Measurements from ENCODE around the gene TTC12. TPM values are rescaled to one million over a fixed set of nuclear protein-coding genes. Genes with fewer than 3 reads are reported as not detected.

The TTC12 gene
- total RNA-seq, 1 experiment from 2014 or later = 25.0 TPM

DNA sequence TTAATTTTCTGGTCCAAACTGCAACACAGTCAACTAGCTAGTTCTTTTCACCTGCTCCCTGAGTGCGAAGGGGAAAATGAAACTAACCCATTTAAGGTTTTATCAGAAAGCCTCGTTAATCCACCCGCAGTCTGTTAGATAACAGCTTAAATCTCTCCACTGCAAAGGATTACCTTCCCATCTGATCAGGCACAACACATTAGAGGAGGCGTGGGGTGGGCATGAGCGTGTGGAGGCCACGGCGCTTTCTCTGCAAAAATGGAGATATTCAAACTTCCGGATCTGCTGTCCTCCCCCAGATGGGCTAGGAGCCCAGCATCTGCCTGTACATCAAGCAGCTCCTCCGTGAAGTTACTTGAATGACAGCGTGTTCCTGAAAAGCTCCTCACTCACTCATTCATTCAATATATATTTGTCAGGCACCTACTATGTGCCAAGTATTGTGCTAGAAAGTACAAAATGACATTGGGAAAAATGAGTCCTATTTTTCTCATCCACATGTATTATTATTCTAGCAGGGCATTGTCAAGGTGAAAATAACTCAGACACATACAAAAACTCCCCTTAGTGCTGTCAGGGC, 59.7 kb downstream of the TTC12 start:
- POLR2A ChIA-PET (ENCODE audit: unreplicated experiment) = no interaction called here
- no peaks in the 10 kb centered on the region for H4K20me1 ChIP-seq (ENCODE audit: insufficient read depth)
- H3F3A ChIP-seq (ENCODE audit: insufficient read depth, low read depth) = no peaks in the 10 kb centered on the region
- no peak overlapping the region for H3K4me3 ChIP-seq
- no peak overlapping the region for H3K27ac ChIP-seq
- H3K79me2 ChIP-seq (ENCODE audit: low read depth) = no peaks in the 10 kb centered on the region
- H3K4me2 ChIP-seq = no peak overlapping the region
- CTCF ChIA-PET = no interaction called here
- H3K9me2 ChIP-seq (ENCODE audit: insufficient read depth) = no peaks in the 10 kb centered on the region
- H2AFZ ChIP-seq = no peak overlapping the region
- H3K36me3 ChIP-seq (ENCODE audit: low read depth) = no peaks in the 10 kb centered on the region
- H3K9me3 ChIP-seq (ENCODE audit: insufficient read depth, low read depth) = no peaks in the 10 kb centered on the region
- BruUV-seq (replicated peaks) = no TSS peak
- no peaks in the 10 kb centered on the region for H3K27me3 ChIP-seq (ENCODE audit: insufficient read depth, low read depth)
- no peak for DNase-seq
- no peaks in the 10 kb centered on the region for H3K4me1 ChIP-seq (replicated peaks; ENCODE audit: insufficient read depth)
- intact Hi-C loops (cut with micrococcal nuclease; ENCODE audit: unreplicated experiment) = no loop called here
- TF ChIP-seq EZH2 (IDR thresholded peaks at IDR 0.05; ENCODE audit: low read depth) = no peak
- TF ChIP-seq, protein P1, sequence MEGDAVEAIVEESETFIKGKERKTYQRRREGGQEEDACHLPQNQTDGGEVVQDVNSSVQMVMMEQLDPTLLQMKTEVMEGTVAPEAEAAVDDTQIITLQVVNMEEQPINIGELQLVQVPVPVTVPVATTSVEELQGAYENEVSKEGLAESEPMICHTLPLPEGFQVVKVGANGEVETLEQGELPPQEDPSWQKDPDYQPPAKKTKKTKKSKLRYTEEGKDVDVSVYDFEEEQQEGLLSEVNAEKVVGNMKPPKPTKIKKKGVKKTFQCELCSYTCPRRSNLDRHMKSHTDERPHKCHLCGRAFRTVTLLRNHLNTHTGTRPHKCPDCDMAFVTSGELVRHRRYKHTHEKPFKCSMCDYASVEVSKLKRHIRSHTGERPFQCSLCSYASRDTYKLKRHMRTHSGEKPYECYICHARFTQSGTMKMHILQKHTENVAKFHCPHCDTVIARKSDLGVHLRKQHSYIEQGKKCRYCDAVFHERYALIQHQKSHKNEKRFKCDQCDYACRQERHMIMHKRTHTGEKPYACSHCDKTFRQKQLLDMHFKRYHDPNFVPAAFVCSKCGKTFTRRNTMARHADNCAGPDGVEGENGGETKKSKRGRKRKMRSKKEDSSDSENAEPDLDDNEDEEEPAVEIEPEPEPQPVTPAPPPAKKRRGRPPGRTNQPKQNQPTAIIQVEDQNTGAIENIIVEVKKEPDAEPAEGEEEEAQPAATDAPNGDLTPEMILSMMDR (conservative IDR thresholded peaks at IDR 0.05) = no peak

DNA sequence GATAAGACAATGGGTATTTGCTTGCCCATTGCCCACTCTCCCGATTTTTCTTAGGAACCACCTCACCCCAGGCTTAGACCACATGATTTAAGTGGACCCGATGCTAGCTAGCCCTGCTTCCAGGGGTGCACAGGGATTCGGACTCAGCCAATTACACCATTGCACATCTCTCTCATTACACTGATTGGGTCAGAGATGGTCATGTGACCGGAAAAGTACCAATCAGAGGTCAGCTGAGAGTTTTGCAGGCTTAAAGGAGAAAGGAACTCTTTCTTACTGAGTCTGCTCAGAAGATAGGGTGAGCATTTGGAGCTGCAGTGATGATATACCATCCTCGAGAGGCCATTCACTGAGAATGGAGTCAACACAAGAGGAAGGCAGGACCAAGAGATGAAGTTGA, 61.0 kb downstream of the TTC12 start:
- TF ChIP-seq, protein P1 (conservative IDR thresholded peaks at IDR 0.05) = no peak
- no peak for TF ChIP-seq EZH2 (IDR thresholded peaks at IDR 0.05; ENCODE audit: low read depth)
- H2AFZ ChIP-seq = no peak overlapping the region
- no peaks in the 10 kb centered on the region for H3K9me3 ChIP-seq (ENCODE audit: insufficient read depth, low read depth)
- H3F3A ChIP-seq (ENCODE audit: insufficient read depth, low read depth) = no peaks in the 10 kb centered on the region
- intact Hi-C loops (cut with micrococcal nuclease; ENCODE audit: unreplicated experiment) = no loop called here
- no peaks in the 10 kb centered on the region for H3K4me1 ChIP-seq (replicated peaks; ENCODE audit: insufficient read depth)
- CTCF ChIA-PET = no interaction called here
- no peak for DNase-seq
- H4K20me1 ChIP-seq (ENCODE audit: insufficient read depth) = no peaks in the 10 kb centered on the region
- H3K4me3 ChIP-seq = no peak overlapping the region
- no peaks in the 10 kb centered on the region for H3K79me2 ChIP-seq (ENCODE audit: low read depth)
- BruUV-seq (replicated peaks) = no TSS peak
- H3K9me2 ChIP-seq (ENCODE audit: insufficient read depth) = no peaks in the 10 kb centered on the region
- no peak overlapping the region for H3K4me2 ChIP-seq
- no peaks in the 10 kb centered on the region for H3K36me3 ChIP-seq (ENCODE audit: low read depth)
- no peaks in the 10 kb centered on the region for H3K27me3 ChIP-seq (ENCODE audit: insufficient read depth, low read depth)
- POLR2A ChIA-PET (ENCODE audit: unreplicated experiment) = no interaction called here
- no peak overlapping the region for H3K27ac ChIP-seq

DNA sequence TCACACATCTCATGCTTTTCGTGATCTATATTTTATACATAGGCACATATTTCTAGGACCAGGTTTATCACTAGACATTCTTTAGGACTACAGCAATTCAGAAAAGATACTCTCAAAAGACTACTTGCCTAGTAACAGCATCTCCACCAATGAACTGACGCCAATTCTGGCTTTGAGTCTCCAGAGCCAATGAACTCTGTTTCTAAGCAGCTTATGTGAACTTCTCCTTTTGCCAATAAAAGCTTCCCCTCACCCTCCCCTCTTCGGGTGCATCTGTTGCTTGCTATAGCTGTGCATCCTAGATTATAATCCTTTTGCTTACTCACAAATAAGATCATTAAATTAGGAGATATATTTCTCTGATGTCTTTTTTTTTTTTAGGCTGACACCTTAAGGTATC, 61.8 kb downstream of the TTC12 start:
- intact Hi-C loops (cut with micrococcal nuclease; ENCODE audit: unreplicated experiment) = no loop called here
- H3K79me2 ChIP-seq (ENCODE audit: low read depth) = no peaks in the 10 kb centered on the region
- no peak overlapping the region for H3K27ac ChIP-seq
- DNase-seq = no peak
- H3K36me3 ChIP-seq (ENCODE audit: low read depth) = no peaks in the 10 kb centered on the region
- no peak for TF ChIP-seq EZH2 (IDR thresholded peaks at IDR 0.05; ENCODE audit: low read depth)
- TF ChIP-seq, protein P1 (conservative IDR thresholded peaks at IDR 0.05) = no peak
- H3K4me2 ChIP-seq = no peak overlapping the region
- no peaks in the 10 kb centered on the region for H3K9me3 ChIP-seq (ENCODE audit: insufficient read depth, low read depth)
- BruUV-seq (replicated peaks) = no TSS peak
- CTCF ChIA-PET = no interaction called here
- no peaks in the 10 kb centered on the region for H4K20me1 ChIP-seq (ENCODE audit: insufficient read depth)
- H3F3A ChIP-seq (ENCODE audit: insufficient read depth, low read depth) = no peaks in the 10 kb centered on the region
- no peaks in the 10 kb centered on the region for H3K9me2 ChIP-seq (ENCODE audit: insufficient read depth)
- H3K27me3 ChIP-seq (ENCODE audit: insufficient read depth, low read depth) = no peaks in the 10 kb centered on the region
- H3K4me1 ChIP-seq (replicated peaks; ENCODE audit: insufficient read depth) = no peaks in the 10 kb centered on the region
- POLR2A ChIA-PET (ENCODE audit: unreplicated experiment) = no interaction called here
- no peak overlapping the region for H2AFZ ChIP-seq
- H3K4me3 ChIP-seq = no peak overlapping the region
